GM20431 (cell line): ENCODE measurements around the gene TPGS1.

Experiments used
- in situ Hi-C: fragments of 300-500 bp; cut with MseI, MboI; formaldehyde crosslinking; loops from one replicate; pipeline ENCODE4 v1.15.0; 2020; ENCODE audit warnings: low sequenced_read_pairs; ENCODE audit not compliant: unreplicated experiment

TPGS1 gene

GRCh38 chr19:507286-508203 lies at the start of gene TPGS1:
Gene TPGS1, plus strand, starts transcription at chr19:507497. Its CDS starts 10 bp downstream, at chr19:507507.
- in situ Hi-C loops, result no loop called here

DNA sequence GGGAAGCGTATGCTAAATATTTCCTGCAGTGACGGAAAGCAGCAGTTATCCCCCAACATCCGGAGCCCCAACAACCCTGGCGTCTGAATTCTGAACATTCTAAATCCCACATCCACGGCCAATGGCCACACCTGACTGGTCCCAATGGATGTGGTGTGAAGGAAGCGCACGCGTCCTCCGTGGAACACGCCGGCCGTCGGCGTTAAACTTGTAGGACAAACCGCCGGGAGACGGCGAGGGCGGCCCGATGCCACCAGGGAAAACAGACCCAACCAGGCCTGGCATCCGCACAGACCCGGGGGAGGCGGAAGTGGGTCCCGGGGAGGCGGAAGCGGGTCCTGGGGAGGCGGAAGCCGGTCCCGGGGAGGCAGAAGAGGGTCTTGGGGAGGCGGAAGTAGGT lies 49.7 kb upstream of the TPGS1 start:
- in situ Hi-C loops, result no loop called here

DNA sequence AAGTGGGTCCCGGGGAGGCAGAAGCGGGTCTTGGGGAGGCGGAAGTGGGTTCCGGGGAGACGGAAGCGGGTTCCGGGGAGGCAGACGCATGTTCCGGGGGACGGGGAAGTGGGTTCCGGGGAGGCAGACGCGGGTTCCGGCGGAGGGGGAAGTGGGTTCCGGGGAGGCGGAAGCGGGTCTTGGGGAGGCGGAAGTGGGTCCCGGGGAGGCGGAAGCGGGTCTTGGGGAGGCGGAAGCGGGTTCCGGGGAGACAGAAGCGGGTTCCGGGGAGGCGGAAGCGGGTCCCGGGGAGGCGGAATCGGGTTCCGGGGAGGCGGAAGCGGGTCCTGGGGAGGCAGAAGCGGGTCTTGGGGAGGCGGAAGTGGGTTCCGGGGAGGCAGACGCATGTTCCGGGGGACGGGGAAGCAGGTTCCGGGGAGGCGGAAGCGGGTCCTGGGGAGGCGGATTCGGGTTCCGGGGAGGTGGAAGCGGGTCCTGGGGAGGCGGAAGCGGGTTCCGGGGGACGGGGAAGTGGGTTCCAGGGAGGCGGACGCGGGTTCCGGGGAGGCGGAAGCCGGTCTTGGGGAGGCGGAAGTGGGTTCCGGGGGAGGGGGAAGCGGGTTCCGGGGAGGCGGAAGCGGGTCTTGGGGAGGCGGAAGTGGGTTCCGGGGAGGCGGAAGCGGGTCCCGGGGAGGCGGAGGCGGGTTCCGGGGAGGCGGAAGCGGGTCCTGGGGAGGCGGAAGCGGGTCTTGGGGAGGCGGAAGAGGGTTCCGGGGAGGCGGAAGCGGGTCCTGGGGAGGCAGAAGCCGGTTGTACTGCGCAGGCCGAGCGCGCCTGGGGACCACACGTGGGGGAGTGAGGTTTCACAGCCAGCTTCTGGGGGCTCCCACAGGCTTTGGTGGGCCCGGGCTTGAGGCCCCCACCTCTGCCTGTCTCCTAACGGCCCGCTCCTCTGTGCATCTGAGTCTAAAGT lies 48.9 kb upstream of the TPGS1 start:
- in situ Hi-C loops, result no loop called here

GRCh38 chr19:459724-460511 lies 47.4 kb upstream of the TPGS1 start:
- in situ Hi-C loops, result no loop called here

- in situ Hi-C loops, result no loop called here
Observed at GRCh38 chr19:460877-461720, 46.2 kb upstream of the TPGS1 start, which contains the start of gene SHC2. Gene SHC2, minus strand, starts transcription at chr19:461033. Its CDS starts 37 bp downstream, at chr19:460996.

DNA sequence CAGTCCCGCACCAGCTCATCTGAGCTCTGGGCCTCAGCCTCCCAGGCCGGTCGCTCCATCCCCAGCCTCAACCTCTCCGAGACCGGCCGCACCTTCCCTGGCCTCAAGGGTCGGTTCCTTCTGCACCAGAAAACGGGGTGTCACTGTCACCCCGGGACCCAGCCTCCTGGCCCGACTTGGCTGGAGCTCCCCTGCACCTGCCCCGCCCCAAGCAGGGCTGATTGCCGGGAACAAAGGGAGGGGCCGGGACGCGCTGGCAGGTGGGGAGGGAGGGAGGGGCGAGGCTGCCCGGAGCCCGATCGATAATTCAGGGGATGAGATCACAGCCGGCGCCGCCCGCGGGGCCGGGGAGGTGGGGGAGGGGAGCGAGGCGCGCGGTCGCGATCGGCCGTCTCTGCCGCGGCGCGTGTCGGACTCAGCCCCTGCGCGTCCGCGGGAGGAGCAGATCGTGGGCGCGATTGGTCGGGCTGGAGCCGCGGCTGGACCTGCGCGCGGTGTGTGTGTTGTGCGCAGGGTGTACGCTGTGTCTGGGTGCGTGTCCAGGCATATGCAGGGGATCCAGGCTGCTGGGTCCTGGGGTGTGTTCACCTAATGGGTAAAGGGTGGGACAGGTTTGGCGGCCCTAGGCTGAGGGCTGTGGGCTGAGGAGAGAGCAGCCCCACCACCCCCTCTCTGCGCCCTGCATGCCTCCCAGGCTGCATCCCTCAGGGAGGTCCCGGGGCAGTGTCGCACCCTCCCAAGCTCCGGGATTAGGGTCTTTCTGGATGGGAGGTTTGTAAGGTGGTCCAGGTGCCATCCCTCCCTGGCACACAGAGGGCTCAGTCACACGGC lies 45.4 kb upstream of the TPGS1 start:
- in situ Hi-C loops, result no loop called here

GRCh38 chr19:463483-464207 lies 43.7 kb upstream of the TPGS1 start:
- in situ Hi-C loops, result no loop called here

DNA sequence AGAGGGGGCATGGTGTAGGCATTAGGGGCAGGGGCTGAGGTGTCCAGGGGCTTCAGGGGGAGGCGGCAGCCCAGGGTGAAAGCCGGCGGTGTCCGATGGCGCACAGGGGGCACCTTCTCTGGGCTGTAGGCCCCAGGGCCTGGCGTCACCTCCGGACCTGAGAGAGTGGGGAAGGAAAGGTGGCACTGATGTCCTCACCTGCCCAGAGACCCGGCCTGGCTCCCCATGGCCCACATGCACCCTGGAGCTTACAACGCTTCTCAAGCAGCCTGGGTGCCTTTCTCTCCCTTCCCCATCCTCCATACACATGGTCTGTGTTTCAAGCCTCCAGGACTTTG lies 43.1 kb upstream of the TPGS1 start:
- in situ Hi-C loops, result no loop called here

DNA sequence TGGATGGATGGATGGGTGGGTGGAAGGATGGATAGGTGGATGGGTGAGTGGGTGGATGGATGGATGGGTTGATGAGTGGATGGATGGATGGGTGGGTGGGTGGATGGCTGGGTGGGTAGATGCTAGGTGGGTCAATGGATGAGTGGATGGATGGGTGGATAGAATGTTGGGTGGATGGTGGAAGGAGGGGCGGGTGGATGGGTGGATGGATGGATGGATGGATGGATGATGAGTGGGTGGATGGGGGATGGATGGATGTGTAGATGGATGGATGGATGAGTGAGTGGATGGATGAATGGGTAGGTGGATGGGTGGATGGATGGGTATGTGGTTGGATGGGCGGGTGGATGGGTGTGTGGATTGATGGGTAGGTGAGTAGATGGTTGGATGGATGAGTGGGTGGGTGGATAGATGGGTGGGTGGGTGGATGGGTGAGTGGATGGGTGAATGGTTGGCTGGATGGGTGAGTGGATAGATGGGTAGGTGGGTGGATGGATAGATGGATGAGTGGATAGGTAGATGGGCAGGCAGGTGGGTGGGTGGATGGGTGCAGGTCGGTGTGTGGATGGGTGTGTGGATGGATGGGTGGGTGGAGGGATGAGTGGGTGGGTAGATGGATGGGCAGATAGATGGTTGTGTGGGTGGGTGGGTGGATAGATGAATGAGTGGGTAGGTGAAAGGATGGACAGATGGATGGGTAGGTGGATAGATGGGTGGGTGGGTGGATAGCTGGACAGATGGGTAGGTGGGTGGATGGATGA lies 42.1 kb upstream of the TPGS1 start:
- in situ Hi-C loops, result no loop called here

- in situ Hi-C loops, result no loop called here
Observed at GRCh38 chr19:467554-467953, 39.7 kb upstream of the TPGS1 start.

GRCh38 chr19:468587-469256 lies 38.6 kb upstream of the TPGS1 start:
- in situ Hi-C loops, result no loop called here

DNA sequence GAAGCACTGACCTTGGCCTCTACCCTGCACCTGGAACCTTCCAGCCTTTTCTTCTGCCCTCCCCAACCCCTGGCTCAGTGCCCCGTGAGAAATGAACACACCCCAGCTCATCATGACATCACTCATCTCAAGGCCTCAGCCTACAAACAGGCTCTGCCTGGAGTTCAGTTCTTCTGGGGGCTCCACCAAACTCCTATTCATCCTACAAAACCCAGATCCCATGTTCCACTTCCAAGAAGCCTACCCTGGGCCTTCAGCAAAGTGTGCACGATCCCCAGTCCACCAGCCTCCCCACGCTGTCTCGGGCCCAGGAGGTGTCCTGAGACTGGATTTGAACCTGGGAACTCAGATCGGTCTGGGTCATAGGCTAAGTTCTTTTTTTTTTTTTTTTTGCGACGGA lies 37.5 kb upstream of the TPGS1 start:
- in situ Hi-C loops, result no loop called here

DNA sequence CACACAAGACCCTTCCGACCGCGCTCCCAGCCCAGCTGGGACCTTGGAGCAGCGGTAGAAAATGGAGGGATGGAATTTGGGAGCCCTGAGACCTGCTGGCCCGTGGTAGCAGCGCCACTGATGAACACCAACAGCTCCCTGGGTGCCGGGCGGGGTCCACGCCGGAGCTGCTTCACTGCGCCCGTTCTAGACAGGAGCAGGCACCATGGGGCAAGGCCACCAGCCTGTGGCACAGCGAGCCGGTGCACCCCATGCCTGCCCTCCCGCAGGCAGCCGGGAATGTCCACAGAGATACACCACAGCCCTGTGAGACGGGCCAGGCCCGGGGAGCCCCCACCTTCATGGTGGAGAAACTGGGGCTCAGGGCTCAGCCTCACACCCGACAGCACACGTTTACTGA lies 36.6 kb upstream of the TPGS1 start:
- in situ Hi-C loops, result no loop called here

GRCh38 chr19:472005-472858 lies 35.1 kb upstream of the TPGS1 start:
- in situ Hi-C loops, result no loop called here
